HepG2 (cell line): ENCODE measurements around the gene NFE2L3. TPM values are rescaled to one million over a fixed set of nuclear protein-coding genes. Genes with fewer than 3 reads are reported as not detected.
A peak's percentile ranks its signal among the peaks of the same experiment; 100 is the strongest.

ENCODE experiments used
- ELF3 ChIP-seq: IDR thresholded peaks from 2 replicates; pipeline ENCODE4 v1.6.1; 2016; ENCODE audit warnings: missing genetic modification reagents, missing compliant biosample characterization
- KDM4B ChIP-seq: sonication (generic); formaldehyde crosslinking; IDR thresholded peaks from 2 replicates; pipeline ENCODE4 v1.4.0; 2020; ENCODE audit warnings: missing genetic modification reagents
- KDM5B ChIP-seq: sonication (generic); formaldehyde crosslinking; IDR thresholded peaks from 2 replicates; pipeline ENCODE4 v1.4.0; 2020; ENCODE audit warnings: missing genetic modification reagents, mild to moderate bottlenecking, borderline replicate concordance
- LCORL ChIP-seq, 2 experiments: fragments of 450-650 bp in 1 of 2; sonication (generic) in 1 of 2; formaldehyde crosslinking in 1 of 2; IDR thresholded peaks; 2 replicates each; pipeline versions ENCODE4 v1.5.0 to v1.6.1; 2017 to 2020; ENCODE audit warnings: antibody characterized with exemption in 1 of 2, missing genetic modification reagents in 1 of 2
- ZBTB3 ChIP-seq: sonication (generic); formaldehyde crosslinking; IDR thresholded peaks from 2 replicates; pipeline ENCODE4 v1.4.0; 2020; ENCODE audit warnings: low read depth, mild to moderate bottlenecking, moderate library complexity, missing genetic modification reagents, borderline replicate concordance
- ZBTB42 ChIP-seq: sonication (generic); formaldehyde crosslinking; IDR thresholded peaks from 2 replicates; pipeline ENCODE4 v1.5.0; 2020; ENCODE audit warnings: mild to moderate bottlenecking, missing genetic modification reagents
- ZFP37 ChIP-seq: sonication (generic); formaldehyde crosslinking; IDR thresholded peaks from 2 replicates; pipeline ENCODE4 v1.4.0; 2020; ENCODE audit warnings: missing genetic modification reagents, borderline replicate concordance
- ZFP82 ChIP-seq: sonication (generic); formaldehyde crosslinking; IDR thresholded peaks from 2 replicates; pipeline ENCODE4 v1.5.1; 2020; ENCODE audit warnings: mild to moderate bottlenecking, missing genetic modification reagents, borderline replicate concordance
- ZNF431 ChIP-seq: sonication (generic); formaldehyde crosslinking; IDR thresholded peaks from 2 replicates; pipeline ENCODE4 v1.9.0; 2022; ENCODE audit warnings: missing genetic modification reagents, low read depth, mild to moderate bottlenecking, borderline replicate concordance
- ZNF7 ChIP-seq: IDR thresholded peaks from 2 replicates; pipeline ENCODE4 v1.6.1; 2016; ENCODE audit warnings: missing biosample characterization, missing genetic modification reagents
- ZNF720 ChIP-seq: sonication (generic); formaldehyde crosslinking; IDR thresholded peaks from 2 replicates; pipeline ENCODE4 v1.4.0; 2020; ENCODE audit warnings: missing genetic modification reagents
- polyA plus RNA-seq, 8 experiments: library from polyadenylated mRNA; depleted of rRNA in 3 of 8; stranded (reverse) in 7 of 8; unstranded in 1 of 8; fragments of >200 nt; fragmentation: Illumina TruSeq in 4 of 8; extraction: Trizol in 4 of 8; gene quantifications; 2 replicates each; pipeline versions ENCODE4 v1.2.1 to v1.2.3, GENCODE V29; 2011 to 2016; ENCODE audit warnings: low read depth in 4 of 8, missing spikeins in 1 of 8, mixed read lengths in 1 of 8; ENCODE audit not compliant: insufficient read depth in 1 of 8
- total RNA-seq, 5 experiments: library from RNA; depleted of rRNA; stranded (reverse); fragments of >200 nt; fragmentation: Illumina TruSeq; extraction: Trizol; gene quantifications; 2 replicates each; pipeline ENCODE4 v1.2.3, GENCODE V29; 2016; ENCODE audit warnings: low read depth in 1 of 5
- TF ChIP-seq, protein P1 (sequence below), 2 experiments: sonication (generic) in 1 of 2; formaldehyde crosslinking in 1 of 2; IDR thresholded peaks; 2 replicates each; pipeline versions ENCODE4 v1.6.1 to v1.9.0; 2014 to 2022; ENCODE audit warnings: antibody characterized with exemption in 1 of 2, borderline replicate concordance in 1 of 2, inconsistent platforms in 1 of 2, low read depth in 1 of 2, missing genetic modification reagents in 1 of 2
- TF ChIP-seq, protein P2 (sequence below): sonication (generic); formaldehyde crosslinking; IDR thresholded peaks from 2 replicates; pipeline ENCODE4 v1.4.0; 2020; ENCODE audit warnings: missing genetic modification reagents
- TF ChIP-seq, protein P3 (sequence below): sonication (generic); formaldehyde crosslinking; IDR thresholded peaks from 2 replicates; pipeline ENCODE4 v1.5.0; 2020; ENCODE audit warnings: missing genetic modification reagents, mild to moderate bottlenecking, borderline replicate concordance
- TF ChIP-seq, protein P4 (sequence below): sonication (generic); formaldehyde crosslinking; IDR thresholded peaks from 2 replicates; pipeline ENCODE4 v1.8.1; 2023; ENCODE audit warnings: mild to moderate bottlenecking, moderate library complexity, missing genetic modification reagents
- TF ChIP-seq, protein P5 (sequence below): sonication (generic); formaldehyde crosslinking; conservative IDR thresholded peaks from 2 replicates; pipeline ENCODE4 v1.8.1; 2023; ENCODE audit warnings: missing genetic modification reagents
- TF ChIP-seq, protein P6 (sequence below): sonication (generic); formaldehyde crosslinking; IDR thresholded peaks from 2 replicates; pipeline ENCODE4 v1.4.0; 2020; ENCODE audit warnings: missing genetic modification reagents

The NFE2L3 gene
- total and polyA plus RNA-seq, 2 of the 13 experiments (the other 11 are each of a cell fraction or from before 2014, with no cell fraction given), result 11.4 to 19.4 TPM

DNA sequence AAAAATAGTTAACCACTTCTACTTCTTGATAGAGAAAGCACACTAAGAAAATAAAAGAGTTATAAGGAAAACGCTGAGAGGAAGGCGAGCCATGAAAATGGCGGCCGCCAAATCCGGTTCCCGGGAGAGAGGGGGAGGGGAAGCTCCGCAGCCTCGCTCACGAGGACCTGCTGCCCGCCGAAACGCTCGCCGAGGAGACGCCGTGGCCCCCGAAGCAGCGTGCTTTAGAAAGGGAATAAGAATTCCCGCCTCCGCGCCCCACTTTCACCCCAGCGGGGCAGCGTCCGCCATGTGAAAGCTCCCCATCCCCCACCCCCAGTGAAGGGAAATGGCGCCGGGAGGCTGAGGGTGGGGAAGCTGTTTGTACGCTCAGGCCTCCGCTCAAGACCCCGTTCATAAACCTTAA lies 48.0 kb downstream of the NFE2L3 start (continued):
- TF ChIP-seq, protein P1, sequence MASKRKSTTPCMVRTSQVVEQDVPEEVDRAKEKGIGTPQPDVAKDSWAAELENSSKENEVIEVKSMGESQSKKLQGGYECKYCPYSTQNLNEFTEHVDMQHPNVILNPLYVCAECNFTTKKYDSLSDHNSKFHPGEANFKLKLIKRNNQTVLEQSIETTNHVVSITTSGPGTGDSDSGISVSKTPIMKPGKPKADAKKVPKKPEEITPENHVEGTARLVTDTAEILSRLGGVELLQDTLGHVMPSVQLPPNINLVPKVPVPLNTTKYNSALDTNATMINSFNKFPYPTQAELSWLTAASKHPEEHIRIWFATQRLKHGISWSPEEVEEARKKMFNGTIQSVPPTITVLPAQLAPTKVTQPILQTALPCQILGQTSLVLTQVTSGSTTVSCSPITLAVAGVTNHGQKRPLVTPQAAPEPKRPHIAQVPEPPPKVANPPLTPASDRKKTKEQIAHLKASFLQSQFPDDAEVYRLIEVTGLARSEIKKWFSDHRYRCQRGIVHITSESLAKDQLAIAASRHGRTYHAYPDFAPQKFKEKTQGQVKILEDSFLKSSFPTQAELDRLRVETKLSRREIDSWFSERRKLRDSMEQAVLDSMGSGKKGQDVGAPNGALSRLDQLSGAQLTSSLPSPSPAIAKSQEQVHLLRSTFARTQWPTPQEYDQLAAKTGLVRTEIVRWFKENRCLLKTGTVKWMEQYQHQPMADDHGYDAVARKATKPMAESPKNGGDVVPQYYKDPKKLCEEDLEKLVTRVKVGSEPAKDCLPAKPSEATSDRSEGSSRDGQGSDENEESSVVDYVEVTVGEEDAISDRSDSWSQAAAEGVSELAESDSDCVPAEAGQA (IDR thresholded peaks at IDR 0.05; ENCODE audit: low read depth), result peak; percentile 56; the same call in 1 of the 2 replicates
- TF ChIP-seq, protein P1 (CRISPR knock-in tag; IDR thresholded peaks at IDR 0.05; ENCODE audit: borderline replicate concordance), result no peak
- TF ChIP-seq, protein P2, sequence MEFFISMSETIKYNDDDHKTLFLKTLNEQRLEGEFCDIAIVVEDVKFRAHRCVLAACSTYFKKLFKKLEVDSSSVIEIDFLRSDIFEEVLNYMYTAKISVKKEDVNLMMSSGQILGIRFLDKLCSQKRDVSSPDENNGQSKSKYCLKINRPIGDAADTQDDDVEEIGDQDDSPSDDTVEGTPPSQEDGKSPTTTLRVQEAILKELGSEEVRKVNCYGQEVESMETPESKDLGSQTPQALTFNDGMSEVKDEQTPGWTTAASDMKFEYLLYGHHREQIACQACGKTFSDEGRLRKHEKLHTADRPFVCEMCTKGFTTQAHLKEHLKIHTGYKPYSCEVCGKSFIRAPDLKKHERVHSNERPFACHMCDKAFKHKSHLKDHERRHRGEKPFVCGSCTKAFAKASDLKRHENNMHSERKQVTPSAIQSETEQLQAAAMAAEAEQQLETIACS, result no peak
- TF ChIP-seq ELF3 (CRISPR knock-in tag) (no peak), ZFP82 (peak; percentile 22; the same call in 1 of the 2 replicates), ZBTB42 (CRISPR knock-in tag) (no peak), ZBTB3 (no peak), ZNF720 (no peak), KDM5B (CRISPR knock-in tag) (no peak), LCORL (IDR thresholded peaks at IDR 0.05) (no peak), LCORL (CRISPR knock-in tag; IDR thresholded peaks at IDR 0.05) (no peak), ZNF431 (0 out of 2 replicates have a peak, but pooled peaks have one; percentile 10), ZFP37 (CRISPR knock-in tag) (no peak), ZNF7 (CRISPR knock-in tag) (no peak), KDM4B (no peak)
- TF ChIP-seq, protein P3, sequence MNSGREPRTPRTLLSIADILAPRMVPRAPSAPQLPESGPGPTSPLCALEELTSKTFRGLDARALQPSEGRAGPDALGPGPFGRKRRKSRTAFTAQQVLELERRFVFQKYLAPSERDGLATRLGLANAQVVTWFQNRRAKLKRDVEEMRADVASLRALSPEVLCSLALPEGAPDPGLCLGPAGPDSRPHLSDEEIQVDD (CRISPR knock-in tag), result no peak
- TF ChIP-seq, protein P4, sequence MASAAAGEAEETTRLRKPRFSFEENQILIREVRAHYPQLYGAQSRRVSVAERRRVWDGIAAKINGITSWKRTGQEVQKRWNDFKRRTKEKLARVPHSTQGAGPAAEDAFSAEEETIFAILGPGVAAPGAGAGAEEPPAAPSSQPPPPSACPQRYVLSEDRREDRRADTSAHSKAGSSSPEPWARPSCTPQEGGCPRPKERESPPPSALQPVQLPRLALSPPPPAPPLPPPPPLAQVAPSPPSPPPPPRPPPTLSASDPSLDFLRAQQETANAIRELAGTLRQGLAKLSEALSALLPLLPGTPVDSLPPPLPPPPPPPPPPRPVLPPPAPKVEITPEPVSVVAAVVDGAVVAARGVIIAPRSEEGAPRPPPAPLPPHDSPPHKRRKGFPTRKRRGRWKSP (CRISPR knock-in tag), result no peak
- TF ChIP-seq, protein P5, sequence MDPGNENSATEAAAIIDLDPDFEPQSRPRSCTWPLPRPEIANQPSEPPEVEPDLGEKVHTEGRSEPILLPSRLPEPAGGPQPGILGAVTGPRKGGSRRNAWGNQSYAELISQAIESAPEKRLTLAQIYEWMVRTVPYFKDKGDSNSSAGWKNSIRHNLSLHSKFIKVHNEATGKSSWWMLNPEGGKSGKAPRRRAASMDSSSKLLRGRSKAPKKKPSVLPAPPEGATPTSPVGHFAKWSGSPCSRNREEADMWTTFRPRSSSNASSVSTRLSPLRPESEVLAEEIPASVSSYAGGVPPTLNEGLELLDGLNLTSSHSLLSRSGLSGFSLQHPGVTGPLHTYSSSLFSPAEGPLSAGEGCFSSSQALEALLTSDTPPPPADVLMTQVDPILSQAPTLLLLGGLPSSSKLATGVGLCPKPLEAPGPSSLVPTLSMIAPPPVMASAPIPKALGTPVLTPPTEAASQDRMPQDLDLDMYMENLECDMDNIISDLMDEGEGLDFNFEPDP (CRISPR knock-in tag), result no peak
- TF ChIP-seq, protein P6, sequence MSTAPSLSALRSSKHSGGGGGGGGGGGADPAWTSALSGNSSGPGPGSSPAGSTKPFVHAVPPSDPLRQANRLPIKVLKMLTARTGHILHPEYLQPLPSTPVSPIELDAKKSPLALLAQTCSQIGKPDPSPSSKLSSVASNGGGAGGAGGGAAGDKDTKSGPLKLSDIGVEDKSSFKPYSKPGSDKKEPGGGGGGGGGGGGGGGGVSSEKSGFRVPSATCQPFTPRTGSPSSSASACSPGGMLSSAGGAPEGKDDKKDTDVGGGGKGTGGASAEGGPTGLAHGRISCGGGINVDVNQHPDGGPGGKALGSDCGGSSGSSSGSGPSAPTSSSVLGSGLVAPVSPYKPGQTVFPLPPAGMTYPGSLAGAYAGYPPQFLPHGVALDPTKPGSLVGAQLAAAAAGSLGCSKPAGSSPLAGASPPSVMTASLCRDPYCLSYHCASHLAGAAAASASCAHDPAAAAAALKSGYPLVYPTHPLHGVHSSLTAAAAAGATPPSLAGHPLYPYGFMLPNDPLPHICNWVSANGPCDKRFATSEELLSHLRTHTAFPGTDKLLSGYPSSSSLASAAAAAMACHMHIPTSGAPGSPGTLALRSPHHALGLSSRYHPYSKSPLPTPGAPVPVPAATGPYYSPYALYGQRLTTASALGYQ (CRISPR knock-in tag), result no peak
